Cerebellar cortex (tissue), 1 donor: ENCODE measurements around the gene RPL3.
A peak's percentile ranks its signal among the peaks of the same experiment; 100 is the strongest.
"Not testable (repeated sequence)": the region's sequence is repeated elsewhere in the genome, so short reads cannot be mapped to it uniquely, and the experiment has no call there.

Experiments used
- DNase-seq: peaks from one replicate; pipeline ENCODE4 v3.0.0-alpha.2; 2015; ENCODE audit warnings: low spot score

RPL3 gene

DNA sequence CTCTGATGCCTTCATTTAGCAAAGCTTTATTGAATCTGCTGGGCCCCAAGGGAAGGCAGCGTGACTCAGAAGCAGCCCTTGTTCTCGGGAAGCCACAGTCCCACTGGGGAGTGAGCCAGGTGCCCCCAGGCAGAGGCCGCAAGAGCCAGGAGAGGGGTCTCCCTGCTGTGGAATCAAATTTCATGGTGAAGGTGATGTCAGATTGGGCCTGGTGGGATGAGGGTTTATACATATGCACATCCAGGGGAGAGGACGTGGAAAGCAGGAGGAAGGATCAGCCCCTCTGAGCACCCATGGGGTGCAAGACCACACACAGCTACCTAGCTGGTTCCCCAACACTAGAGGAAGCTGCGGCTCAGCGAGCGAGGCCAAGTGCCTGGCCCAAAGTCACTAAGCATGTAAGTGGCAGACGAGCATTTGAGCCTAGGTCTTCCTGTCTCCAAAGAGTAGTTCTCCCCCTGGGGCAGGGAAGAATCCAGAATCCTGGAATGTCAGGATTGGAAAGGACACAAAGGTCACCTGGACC lies 32.3 kb upstream of the RPL3 start:
- DNase-seq, result peak; percentile 54

DNA sequence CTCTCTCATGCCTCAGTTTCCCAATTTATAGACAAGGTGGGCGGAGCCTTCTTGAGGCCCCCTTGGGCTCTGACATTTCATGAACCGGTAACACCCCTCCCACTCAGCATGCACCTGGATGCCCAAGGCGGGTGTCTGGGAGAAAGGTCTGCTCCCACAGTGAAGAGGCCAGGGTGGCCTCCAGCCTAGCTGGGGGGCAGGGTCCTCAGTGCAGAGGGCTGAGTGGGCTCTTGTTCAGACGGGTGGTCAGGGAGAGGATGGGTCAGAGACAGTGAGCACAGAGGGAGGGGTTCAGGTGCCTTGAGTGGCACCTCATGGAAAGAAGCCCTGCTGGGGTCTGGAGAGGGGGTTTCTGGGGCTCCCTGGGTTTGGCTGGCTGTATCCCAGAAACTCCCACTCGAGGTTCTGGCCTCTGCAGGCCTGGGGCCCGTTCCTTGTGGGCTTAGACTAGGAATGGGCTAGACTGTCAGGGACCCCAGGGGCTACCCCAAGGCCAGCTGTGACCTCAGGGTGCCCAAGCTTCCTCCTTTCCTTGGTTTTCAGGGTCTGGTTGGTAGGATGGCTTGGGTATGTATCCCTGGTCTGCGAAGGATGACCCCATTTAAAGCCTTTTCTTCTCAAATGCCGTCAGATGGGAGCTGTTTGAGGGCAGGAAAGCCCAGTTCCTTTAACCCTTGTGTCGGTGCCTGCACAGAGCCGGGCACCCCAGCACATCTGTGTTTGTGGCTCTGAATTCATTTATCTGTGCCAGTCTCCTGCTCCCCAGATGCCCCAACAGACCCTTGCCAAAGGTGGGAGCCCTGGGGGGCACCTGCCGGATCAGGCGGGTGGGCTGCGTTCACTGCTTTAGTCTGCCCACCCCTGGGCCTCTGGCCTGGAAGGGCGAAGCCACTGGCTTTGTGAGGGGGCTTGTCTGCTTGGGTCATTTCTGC lies 31.6 kb upstream of the RPL3 start:
- no peak for DNase-seq

DNA sequence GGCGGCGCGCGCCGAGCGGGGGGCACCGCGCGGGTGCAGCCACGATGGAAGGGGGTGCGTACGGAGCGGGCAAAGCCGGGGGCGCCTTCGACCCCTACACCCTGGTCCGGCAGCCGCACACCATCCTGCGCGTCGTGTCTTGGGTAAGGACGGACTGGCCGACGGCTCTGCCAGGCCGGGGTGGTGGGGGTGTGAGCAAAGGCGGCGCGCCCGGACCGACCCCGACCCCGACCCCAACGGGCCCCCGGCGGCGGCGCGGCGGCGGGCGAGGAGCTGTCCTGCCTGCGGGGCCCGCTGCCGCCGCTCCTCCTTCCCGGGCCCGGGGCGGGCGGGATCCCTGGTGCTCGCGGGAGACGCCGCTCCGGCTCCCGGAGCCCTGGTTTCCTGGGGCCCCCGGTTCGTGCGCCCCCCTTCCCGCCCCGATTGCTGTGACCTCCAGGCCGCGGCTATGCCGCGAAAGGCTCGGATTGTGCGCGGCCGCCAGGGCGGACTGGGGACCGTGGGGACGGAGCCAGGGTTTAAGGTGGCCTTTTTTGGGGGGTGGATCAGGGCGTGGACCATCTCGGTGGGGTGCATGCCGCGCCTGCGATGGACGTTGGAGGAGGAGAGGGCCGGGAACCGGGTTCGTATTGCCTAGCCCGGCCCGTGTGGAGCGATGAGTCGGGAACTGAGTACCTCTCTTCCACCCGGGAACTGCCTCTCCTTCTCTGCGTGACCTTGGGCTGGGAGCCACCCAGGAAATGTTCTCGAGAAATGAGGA lies 30.7 kb upstream of the RPL3 start, which contains the start of gene SYNGR1:
Gene SYNGR1 (plus strand): TSS at position 25 of the 760 bp plus-strand sequence. CDS start 20 bp downstream, at position 45.
- DNase-seq, result no peak

DNA sequence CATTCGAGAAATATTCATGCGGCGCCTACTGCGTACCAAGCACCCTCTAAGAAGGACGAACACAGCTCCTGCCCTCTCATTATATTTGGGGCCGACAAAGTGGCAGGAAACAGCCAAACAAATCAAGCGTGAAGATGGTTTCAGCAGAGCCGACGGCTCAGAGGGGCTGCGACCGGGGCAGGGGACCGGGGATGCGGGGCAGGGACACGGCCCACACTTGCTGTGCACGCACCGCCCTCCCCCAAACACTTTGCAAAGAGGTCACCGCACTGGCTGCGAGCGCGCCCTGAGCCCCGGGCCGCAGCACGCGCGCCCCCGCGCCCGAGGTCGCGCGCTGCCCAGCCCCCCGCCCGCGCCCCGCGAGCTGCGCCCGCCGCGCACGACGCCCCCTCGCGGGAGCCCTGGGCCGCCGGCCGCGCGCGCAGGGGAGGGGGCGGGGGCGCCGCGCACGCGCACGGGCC lies 30.1 kb upstream of the RPL3 start:
- DNase-seq, result peak; percentile 36

DNA sequence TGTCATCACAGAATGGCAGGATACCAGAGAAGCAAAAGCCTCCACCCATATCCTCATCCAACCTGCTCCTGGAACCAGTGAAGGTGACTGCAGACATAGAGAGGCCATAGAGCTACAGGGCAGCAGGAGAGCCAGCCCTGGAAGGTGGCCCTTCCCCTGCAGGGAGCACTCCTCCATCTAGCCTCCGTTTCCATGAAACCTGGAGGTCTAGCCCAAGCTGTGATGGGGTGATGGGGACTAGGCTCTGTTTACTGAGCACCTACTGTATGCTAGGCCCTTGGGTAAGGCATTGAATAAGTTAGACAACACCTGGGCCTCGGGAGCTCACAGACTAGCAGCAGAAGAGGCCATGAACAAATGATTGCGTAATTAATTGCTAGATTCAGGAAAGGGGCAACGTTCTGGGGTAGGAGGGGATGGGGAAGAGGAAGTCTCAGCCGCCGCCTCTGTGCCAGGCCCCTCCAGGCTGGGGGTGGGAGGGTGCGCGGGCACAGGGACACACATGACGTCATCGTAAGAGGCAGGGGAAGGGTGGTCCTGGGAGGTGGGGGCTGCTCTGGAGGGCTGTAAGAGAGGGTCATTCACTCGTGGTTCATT lies 29.6 kb upstream of the RPL3 start:
- DNase-seq, result peak; percentile 44

DNA sequence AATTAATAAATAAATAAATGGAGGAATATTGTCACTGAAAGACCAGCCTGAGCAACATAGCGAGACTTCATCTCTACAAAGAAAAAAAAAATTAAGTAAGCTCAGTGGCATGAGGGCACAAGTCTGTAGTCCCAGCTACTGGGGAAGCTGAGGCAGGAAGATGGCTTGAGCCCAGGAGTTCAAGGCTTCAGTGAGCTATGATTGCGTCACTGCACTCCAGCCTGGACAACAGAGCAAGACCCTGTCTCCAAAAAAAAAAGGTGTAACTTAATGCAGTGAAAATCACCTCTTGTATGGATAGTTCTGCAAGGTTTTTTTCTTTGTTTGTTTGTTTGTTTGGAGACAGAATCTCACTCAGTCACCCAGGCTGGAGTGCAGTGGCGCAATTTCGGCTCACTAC lies 25.8 kb upstream of the RPL3 start:
- no peak for DNase-seq

DNA sequence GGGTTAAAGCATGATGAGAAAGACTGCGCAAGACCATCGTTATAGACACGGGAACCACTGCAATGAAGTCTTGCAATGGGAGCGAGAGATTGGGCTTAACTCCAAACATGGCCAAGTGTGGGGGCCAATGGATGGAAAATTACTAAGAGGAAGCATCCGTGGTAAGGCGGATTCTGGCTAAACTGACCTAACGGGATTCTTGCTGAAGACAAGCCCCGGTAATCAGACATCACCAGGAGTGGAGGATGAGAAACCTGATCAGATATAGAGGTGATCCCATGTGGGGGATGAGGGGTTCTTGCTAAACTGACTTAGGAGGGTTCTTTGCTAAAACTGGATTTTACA lies 24.6 kb upstream of the RPL3 start:
- peak; percentile 72 for DNase-seq

DNA sequence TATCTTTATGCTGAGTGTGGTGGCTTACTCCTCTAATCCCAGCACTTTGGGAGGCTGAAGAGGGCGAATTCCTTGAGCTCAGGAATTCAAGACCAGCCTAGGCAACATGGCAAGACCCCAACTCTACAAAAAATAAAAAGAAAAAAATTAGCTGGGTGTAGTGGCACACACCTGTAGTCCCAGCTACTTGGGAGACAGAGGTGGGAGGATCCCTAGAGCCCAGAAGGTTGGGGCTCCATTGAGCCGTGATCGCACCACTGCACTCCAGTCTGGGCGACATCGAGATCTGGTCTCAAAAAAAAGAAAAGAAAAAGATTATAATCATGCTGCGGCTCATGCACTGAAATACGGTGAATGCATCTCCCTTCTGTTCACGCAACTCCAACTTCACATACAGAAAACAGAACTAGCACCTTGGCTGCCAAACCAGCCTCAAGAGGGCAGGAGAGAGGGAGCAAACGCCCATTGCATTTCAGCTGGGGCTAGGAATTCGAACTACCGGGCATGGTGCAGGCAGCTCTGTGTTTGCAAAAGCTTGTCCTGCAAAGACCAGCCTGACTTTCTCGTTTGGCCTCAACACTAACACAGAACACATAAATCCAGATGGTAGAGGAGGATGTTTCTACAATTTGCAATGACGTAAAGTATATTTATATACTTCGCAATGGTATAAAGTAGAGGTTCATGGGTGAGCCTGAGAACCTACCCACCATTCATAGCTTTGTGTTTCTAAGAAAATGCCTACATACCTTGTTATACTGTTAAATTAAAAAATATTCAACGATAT lies 24.0 kb upstream of the RPL3 start:
- peak; percentile 95 for DNase-seq

DNA sequence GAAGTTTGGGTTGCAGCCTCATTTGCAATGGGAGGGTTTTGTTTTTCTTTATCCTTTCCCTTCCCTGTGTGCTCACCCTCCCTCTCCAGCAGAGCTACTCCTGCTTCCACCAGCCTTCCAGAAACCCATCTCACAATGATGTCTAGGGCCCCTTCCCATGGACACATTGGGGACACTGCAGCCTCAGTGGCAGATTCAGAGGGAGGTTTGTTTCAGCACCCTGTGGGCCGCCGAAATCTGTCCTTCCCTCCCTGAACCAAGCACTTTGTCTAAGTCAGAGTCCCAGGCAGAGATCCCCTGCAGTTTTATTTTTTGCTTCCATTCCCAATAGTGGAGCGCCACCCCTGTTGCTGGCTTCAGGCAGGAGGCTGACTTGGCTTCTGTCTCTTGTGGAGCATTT lies 21.8 kb upstream of the RPL3 start:
- DNase-seq, result no peak

DNA sequence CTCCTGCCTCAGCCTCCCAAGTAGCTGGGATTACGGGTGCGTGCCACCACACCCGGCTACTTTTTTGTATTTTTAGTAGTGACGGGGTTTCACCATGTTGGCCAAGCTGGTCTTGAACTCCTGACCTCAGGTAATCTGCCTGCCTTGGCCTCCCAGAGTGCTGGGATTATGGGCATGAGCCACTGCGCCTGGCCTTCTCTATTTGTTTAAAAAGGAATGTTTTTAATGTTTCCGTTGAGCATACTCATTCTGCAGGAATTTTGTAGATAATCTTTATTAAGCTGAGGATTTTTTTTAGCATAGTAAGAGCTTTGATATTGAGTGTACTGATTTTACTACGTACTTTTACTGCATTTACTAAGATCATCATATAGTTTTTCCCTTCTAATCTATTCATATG lies 20.4 kb upstream of the RPL3 start:
- DNase-seq, result not testable (repeated sequence)

DNA sequence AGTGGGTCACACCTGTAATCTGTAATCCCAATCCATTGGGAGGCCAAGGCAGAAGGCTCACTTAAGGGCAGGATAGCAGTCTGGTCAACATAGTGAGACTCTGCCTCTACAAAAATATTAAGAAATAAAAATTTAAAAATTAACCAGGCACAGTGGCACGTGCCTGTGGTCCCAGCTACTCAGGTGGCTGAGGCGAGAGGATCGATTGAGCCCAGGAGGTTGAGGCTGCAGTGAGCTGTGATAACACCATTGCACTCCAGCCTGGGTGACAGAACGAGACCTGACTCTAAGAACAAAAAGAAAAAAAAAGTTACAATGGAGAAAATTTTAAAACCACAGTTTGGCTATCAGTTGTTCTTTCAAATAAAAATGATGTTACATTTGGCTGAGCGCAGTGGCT lies 17.0 kb upstream of the RPL3 start:
- no peak for DNase-seq

DNA sequence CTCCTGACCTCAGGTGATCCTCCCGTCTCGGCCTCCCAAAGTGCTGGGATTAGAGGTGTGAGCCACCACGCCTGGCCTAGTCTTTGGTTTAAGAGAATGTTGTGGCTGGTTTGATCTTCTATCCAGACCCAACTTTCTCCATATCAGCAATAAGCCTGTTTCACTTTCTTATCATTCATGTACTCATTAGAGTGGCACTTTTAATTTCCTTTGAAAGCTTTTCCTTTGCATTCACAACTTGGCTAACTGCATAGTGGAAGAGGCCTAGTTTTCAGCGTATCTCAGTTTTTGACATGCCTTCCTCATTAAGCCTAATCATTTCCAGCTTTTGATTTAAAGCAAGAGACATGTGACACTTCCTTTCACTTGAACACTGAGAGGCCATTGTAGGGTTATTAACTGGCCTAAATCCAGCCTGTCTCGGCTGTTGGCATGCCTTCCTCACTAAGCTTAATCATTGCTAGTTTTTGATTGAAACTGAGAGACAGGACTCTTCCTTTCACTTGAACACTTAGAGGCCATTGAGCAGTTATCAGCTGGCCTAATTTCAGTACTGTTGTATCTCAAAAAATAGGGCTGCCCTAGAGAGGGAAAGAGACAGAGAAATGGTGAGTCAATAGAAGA lies 13.1 kb upstream of the RPL3 start:
- DNase-seq, result no peak

DNA sequence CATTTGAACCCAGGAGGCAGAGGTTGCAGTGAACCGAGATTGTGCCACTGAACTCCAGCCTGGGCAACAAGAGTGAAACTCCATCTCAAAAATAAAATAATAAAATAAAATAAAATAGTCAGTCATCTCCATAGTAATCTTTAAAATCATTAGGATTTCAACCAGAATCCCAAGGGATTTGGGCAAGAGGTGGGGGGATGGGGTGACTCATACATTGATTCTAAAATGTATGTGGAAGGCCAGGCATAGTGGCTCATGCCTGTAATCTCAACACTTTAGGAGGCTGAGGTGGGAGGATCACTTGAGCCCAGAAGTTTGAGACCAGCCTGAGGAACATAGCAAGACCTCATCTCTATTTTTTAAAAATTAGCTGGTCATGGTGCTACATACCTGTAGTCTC lies 11.1 kb upstream of the RPL3 start:
- not testable (repeated sequence) for DNase-seq

DNA sequence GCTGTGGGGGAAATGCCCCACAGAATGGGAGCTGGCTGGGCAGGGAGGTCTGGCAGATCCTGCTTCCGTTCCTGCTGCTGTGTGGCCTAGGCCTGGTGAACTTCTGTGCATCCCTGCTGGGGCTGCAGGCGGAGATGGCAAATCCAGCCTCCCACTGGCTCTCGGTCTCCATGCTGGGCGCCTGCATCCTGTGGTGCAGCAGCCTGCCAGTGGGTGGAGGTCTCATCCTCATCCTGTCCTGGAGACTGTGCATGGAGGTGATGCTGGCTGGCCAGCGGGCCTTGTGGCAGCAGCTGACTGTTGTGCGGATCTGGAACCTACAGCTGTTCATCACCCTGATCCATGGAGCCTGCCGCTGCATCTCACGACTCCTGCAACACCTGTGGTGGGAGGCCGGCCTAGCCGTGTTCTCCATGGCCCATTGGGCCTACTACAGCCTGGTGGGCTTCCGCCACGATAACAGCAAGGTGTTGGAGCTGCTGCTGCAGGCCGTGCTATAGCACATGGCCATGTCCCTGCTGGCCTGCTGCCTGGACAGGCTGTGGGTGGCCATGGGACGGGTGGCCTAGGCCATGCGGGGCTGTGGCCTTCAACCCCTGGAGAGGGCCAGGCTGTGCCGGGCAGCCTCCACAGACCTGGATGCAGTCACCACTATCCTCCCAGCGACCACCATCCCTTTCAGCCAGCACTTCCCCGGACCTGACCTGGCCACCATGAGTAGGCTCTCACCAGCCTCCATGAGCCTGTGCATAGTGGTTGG lies 8.8 kb upstream of the RPL3 start:
- DNase-seq, result no peak

DNA sequence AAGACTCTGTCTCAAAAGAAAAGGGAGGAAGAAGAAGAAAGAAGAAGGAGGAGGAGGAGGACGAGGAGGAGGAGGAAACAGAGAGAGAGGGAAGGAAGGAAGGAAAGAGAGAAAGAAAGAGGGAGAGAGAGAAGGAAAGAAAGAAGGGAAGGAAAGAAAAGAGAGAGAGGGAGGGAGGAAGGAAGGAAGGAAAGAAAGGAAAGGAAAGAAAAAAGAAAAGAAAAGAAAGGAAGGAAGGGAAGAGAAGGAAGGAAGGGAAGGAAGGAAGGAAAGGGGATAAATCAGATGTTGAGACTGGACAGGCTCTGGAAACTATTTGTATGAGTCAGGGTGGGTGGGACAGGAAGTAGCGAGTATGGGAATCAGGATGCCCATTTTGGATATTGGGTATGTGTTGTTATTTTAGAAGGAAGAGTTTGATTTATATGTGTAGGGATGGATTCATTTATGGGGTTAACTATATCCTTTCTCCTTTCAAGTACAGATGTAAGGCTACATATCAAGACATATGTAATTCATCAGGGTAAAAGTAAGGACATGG lies 6.0 kb upstream of the RPL3 start:
- no peak for DNase-seq

DNA sequence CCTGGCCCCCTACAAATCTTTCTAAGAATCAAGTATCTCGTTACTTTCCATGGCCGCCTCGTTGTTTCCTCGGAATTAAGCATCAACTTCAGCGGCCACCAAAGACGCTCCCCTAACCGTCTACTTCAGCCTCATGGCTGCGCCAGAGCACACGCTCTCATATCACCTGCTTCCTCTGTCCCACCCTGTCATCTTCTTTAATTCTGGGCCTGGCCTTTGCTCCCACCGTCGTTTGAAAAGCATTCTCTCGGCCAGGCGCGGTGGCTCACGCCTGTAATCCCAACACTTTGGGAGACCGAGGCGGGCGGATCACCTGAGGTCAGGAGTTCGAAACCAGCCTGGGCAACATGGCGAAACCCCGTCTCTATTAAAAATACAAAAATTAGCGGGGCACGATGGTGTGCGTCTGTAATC lies 1.2 kb upstream of the RPL3 start:
- not testable (repeated sequence) for DNase-seq

DNA sequence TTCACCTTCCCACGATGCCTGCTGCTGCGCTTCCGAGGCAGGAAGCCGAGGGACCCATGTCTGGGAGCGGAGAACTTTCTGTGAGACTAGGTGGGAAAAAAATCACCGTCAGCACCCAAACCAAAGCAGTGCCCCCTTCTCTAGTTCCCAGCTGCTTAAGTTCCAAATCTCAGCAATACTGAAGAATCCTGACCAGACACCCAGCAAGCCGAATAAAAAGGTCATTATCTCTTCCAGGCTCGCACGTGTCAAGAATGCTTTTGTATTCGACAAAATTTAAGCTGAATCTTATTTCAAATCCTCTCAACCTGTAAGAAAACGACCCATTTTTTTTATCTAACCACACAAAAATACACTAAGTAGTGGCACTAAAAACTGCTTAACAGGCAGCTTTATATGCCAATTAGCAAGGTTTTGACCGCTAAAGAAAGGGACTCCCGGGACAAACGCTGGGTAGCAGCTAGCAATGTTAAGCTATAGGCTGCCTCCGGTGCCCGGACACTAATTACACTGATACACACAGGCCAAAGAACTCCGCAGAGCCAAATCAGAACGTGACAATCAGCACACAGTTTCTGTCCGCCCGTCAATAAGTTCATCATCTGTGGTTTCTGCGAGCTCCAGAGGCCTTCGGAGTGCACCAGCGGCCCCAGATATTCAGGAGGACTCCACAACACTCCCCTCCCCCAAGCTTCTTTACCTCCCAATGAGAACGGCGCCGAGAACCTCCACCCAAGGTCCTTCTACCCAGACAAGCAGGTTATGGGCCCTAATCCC lies 728 bp downstream of the RPL3 start:
- no peak for DNase-seq

DNA sequence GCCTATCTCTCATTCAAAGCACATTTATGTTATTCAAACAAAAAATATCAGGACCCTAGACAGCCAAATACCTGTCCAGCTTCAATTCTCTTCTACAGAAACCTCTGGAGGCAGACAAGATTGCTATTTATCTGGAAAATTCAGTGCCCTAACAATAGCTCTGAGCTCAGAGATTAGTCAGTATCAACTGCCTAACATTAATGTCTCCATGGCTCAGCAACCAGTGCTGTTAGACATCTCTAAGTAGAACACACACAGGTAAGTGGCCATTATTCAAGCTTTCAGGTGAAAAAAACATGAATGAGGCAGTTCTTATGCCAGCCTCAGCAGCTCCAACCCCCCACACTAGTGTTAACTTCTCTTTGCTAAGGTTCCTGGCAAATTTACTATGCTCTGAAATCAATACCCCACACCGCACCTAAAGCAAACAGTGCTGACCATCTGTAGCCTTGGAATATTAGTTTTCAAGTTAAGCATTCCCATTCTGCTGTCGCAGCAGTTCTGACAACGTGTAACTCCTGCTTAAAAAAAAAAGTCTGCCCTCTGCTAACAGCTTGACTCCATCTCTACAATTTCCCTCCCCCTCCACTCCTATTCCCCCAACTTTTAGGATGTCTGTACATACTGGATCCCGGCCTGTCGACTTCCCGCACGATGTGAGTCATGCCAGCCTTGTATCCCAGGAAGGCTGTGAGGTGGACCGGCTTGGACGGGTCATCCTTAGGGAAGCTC lies 1.5 kb downstream of the RPL3 start:
- DNase-seq, result no peak
